Muscle layer of colon (tissue), 2 donors: ENCODE results near the gene IGLL5.

ENCODE experiments used
- H3K27ac ChIP-seq: one replicate; pipeline ENCODE4 v1.7.0; 2013; ENCODE audit warnings: low read depth, mild to moderate bottlenecking, low read length, moderate library complexity
- H3K27me3 ChIP-seq, 2 donors: one replicate each; pipeline ENCODE4 v1.7.0; 2013; ENCODE audit warnings: low read length in 2 of 2, mild to moderate bottlenecking in 2 of 2; ENCODE audit not compliant: insufficient read depth in 2 of 2, control insufficient read depth in 1 of 2
- H3K36me3 ChIP-seq: one replicate; pipeline ENCODE4 v1.7.0; 2013; ENCODE audit warnings: mild to moderate bottlenecking, low read length; ENCODE audit not compliant: insufficient read depth
- H3K4me1 ChIP-seq: one replicate; pipeline ENCODE4 v1.7.0; 2013; ENCODE audit warnings: mild to moderate bottlenecking, low read length; ENCODE audit not compliant: insufficient read depth
- H3K4me3 ChIP-seq, 2 donors: one replicate each; pipeline ENCODE4 v1.7.0; 2013; ENCODE audit warnings: low read length in 2 of 2, low read depth in 1 of 2, mild to moderate bottlenecking in 1 of 2, moderate library complexity in 1 of 2
- H3K9ac ChIP-seq: one replicate; pipeline ENCODE4 v1.7.0; 2013; ENCODE audit warnings: low read length
- H3K9me3 ChIP-seq: one replicate; pipeline ENCODE4 v1.7.0; 2013; ENCODE audit warnings: mild to moderate bottlenecking, low read length
- donor health status: abdominal sarcoma.
- donor health status: Adenocarcinoma of cecum.

IGLL5 gene

GRCh38 chr22:22936915-22937656 lies 49.5 kb downstream of the IGLL5 start:
- no peak overlapping the region for H3K9ac ChIP-seq
- H3K36me3 ChIP-seq, result no peaks in the 10 kb centered on the region
- no peaks in the 10 kb centered on the region for H3K4me1 ChIP-seq
- no peaks in the 10 kb centered on the region for H3K27me3 ChIP-seq
- no peak overlapping the region for H3K4me3 ChIP-seq
- H3K9me3 ChIP-seq, result no peaks in the 10 kb centered on the region
- H3K27ac ChIP-seq, result no peak overlapping the region

GRCh38 chr22:22937894-22938480 lies 50.4 kb downstream of the IGLL5 start:
- no peak overlapping the region for H3K4me3 ChIP-seq

GRCh38 chr22:22938672-22939587 lies 51.3 kb downstream of the IGLL5 start:
- H3K9me3 ChIP-seq, result no peaks in the 10 kb centered on the region
- H3K36me3 ChIP-seq, result no peaks in the 10 kb centered on the region
- H3K4me1 ChIP-seq, result no peaks in the 10 kb centered on the region
- H3K9ac ChIP-seq, result no peak overlapping the region
- no peak overlapping the region for H3K27ac ChIP-seq
- no peaks in the 10 kb centered on the region for H3K27me3 ChIP-seq
- no peak overlapping the region for H3K4me3 ChIP-seq

More at GRCh38 chr22:22937894-22938480, 50.4 kb downstream of the IGLL5 start:
- no peaks in the 10 kb centered on the region for H3K36me3 ChIP-seq
- H3K9ac ChIP-seq, result no peak overlapping the region
- H3K27me3 ChIP-seq, result no peaks in the 10 kb centered on the region
- H3K9me3 ChIP-seq, result no peaks in the 10 kb centered on the region
- no peaks in the 10 kb centered on the region for H3K4me1 ChIP-seq
- no peak overlapping the region for H3K27ac ChIP-seq

- H3K9ac ChIP-seq, result no peak overlapping the region
- H3K4me3 ChIP-seq, result no peak overlapping the region
- no peak overlapping the region for H3K27ac ChIP-seq
- H3K36me3 ChIP-seq, result no peaks in the 10 kb centered on the region
- no peaks in the 10 kb centered on the region for H3K27me3 ChIP-seq
- H3K9me3 ChIP-seq, result no peaks in the 10 kb centered on the region
- no peaks in the 10 kb centered on the region for H3K4me1 ChIP-seq
Measured at GRCh38 chr22:22939588-22940368, 52.2 kb downstream of the IGLL5 start.

DNA sequence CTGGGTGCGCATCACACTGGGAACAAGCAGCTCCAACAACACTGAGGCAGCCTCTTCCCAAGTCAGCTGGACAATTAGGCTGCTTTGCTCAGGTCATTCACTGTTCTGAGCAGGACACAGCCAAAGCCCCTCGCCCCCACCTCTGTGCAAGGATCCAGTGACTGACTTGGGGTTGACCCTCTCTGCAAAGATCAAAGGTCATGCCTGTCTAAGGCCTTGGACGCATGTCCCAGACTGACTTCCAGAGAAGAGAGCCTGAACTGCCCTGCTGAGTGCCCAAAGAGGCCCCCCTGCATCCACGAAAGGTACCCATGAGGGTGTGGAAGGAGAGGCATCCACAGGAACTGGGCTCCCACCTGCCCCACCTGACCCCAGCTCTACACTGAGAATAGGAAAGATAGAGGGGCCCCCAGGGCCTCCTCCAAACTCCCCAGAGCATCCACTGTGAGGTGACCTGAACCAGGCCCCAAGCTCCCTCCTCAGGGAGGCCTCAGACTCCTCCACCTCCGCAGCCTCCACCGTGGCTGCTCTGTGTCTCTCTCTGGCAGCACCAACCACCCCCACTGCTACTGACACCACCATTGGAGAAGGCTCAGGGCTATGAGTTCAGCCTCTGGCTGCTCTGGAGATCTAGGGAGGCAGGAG lies 53.5 kb downstream of the IGLL5 start:
- Histone ChIP-seq H3K36me3 (no peaks in the 10 kb centered on the region), H3K27ac (no peak overlapping the region), H3K9me3 (no peaks in the 10 kb centered on the region), H3K4me3 (no peak overlapping the region), H3K27me3 (no peaks in the 10 kb centered on the region), H3K9ac (no peak overlapping the region), H3K4me1 (no peaks in the 10 kb centered on the region)

GRCh38 chr22:22941831-22942510 lies 54.4 kb downstream of the IGLL5 start:
- Histone ChIP-seq H3K36me3 (no peaks in the 10 kb centered on the region), H3K4me1 (no peaks in the 10 kb centered on the region), H3K27me3 (no peaks in the 10 kb centered on the region), H3K9me3 (no peaks in the 10 kb centered on the region), H3K27ac (no peak overlapping the region), H3K9ac (no peak overlapping the region), H3K4me3 (no peak overlapping the region)

- H3K9ac ChIP-seq, result no peak overlapping the region
- H3K27me3 ChIP-seq, result no peaks in the 10 kb centered on the region
- no peak overlapping the region for H3K27ac ChIP-seq
- H3K36me3 ChIP-seq, result no peaks in the 10 kb centered on the region
- H3K4me3 ChIP-seq, result no peak overlapping the region
- no peaks in the 10 kb centered on the region for H3K4me1 ChIP-seq
- no peaks in the 10 kb centered on the region for H3K9me3 ChIP-seq
Measured at GRCh38 chr22:22942511-22943329, 55.1 kb downstream of the IGLL5 start.

DNA sequence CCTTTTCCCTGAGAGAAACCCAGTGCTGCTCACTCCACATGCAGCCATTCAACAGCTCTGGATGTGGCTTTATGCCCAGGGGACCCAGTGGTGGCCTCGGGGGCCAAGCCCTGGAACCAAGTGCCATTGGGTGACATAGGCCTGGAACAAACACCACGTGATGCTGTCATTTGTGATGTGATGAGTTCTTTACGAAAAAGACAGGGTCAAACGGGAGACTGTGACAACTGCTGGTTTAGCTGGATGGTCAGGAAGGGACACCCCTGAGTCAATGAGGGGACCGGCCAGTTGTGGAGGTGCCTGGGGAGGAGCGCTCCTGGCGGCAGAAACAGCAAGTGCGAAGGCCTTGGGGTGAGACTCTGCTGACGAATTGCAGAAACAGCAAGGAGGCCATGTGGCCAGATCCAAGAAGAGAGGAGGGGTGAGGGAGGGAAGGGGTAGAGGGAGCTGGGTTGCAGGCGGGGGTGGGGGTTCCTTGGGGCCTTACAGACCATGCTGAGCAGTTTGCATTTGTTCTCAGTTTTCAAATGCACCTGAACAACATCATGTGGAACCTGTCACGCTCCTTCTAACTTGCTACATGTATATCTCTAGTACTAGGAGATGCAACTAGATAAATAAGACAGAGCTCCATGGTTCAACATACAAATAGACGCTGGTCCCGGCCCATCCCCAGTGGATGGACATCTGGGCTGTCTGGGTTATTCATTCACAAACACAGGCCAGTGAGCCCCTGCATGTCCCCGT lies 56.1 kb downstream of the IGLL5 start:
- H3K9me3 ChIP-seq, result no peaks in the 10 kb centered on the region
- no peaks in the 10 kb centered on the region for H3K4me1 ChIP-seq
- H3K36me3 ChIP-seq, result no peaks in the 10 kb centered on the region
- H3K9ac ChIP-seq, result no peak overlapping the region
- H3K4me3 ChIP-seq, result no peak overlapping the region
- H3K27me3 ChIP-seq, result no peaks in the 10 kb centered on the region
- no peak overlapping the region for H3K27ac ChIP-seq

- Histone ChIP-seq H3K4me3 (no peak overlapping the region), H3K27me3 (no peaks in the 10 kb centered on the region), H3K4me1 (no peaks in the 10 kb centered on the region), H3K9ac (no peak overlapping the region), H3K36me3 (no peaks in the 10 kb centered on the region), H3K27ac (no peak overlapping the region), H3K9me3 (no peaks in the 10 kb centered on the region)
Measured at GRCh38 chr22:22944268-22944985, 56.8 kb downstream of the IGLL5 start.
